GM19324 (cell line): ENCODE data around the gene ABCA1.

ENCODE experiments used
- ATAC-seq: cut with Tn5 transposase; IDR thresholded peaks from one replicate; pipeline ENCODE4 v1.9.1; 2021; ENCODE audit warnings: mild to moderate bottlenecking, moderate library complexity; ENCODE audit not compliant: unreplicated experiment, low FRiP score

The ABCA1 gene

DNA sequence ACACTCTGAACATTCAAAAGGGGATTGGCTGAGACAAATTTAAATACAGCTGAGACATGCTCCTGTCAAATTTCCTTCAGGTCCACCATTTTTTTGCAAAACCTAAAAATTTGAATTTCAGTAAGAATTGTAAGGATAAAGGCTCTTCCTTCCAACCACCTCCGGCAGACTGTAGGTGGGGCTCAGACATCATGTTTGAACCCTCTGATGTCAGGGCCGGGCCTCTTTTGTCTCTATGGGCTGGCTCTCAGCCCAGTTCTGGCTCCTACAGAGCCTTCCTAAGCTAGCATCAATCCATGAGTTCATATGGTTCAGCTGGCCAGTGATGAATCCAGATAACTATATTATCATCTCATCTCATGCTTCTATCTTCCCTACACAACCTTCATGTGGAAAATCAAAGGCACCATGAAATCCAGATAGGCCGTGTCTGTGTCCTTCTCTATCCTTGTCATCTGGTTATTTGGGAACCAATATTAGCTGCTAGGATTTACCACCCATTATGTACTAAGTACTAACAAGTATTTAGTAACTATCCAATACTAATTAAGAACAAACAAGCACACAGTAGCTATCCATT lies 119.8 kb downstream of the ABCA1 start:
- ATAC-seq = no peak

DNA sequence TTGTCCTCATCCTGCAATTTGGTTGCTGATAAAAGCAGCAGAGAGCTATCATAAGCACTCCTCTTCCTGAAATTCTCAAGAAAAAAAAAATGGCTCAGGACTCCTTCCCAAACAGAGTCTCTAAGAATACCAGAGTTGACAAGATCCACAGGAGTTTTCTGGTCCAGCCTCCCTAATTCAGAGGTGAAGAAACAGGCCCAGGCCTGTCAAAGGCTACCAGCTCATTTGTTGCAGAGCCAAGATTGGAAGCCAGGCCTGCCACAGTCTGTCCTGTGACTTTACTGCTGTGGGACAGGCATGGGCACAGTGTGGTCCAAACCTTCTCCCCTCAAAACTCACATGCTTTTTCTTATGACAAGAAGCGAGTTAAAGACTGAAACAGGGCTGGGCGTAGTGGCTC lies 122.5 kb downstream of the ABCA1 start:
- no peak for ATAC-seq

DNA sequence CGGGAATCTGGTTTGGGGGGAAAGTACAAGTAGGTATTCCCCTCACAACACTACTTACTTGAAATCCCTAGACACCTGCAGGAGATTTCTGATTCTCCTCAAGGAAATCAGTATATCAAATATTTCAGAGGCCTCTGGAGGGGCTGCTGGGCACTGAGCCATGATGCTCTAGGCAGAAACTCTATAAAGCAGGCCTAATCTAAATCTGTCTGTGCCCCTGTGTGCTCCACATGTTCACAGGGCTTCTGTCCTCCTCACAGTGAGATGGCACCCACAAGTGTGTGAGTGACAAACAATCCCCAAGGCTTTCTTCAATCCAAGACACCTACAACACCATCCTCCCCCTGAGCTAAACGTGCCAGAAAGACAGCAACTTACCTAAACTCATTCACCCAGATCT lies 125.0 kb downstream of the ABCA1 start:
- ATAC-seq = no peak

DNA sequence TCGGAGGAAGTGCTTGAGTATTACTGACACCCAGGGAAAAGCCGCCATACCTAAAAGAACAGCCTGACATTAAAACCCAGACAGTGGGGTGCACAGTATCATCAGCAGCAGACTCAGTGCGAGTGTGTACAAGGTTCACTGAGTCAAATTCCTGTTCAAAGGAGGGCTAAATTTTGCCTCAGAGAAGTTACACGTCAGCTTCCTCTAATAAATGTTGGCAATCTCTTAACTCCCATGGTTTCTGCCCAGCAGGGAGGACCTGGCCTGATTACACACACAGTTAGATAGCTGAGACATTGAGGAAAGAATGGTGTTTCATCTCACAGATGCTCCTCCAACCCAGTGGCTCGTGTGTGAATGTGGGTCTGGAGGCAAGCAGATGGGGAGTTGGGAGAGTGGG lies 125.8 kb downstream of the ABCA1 start:
- no peak for ATAC-seq

DNA sequence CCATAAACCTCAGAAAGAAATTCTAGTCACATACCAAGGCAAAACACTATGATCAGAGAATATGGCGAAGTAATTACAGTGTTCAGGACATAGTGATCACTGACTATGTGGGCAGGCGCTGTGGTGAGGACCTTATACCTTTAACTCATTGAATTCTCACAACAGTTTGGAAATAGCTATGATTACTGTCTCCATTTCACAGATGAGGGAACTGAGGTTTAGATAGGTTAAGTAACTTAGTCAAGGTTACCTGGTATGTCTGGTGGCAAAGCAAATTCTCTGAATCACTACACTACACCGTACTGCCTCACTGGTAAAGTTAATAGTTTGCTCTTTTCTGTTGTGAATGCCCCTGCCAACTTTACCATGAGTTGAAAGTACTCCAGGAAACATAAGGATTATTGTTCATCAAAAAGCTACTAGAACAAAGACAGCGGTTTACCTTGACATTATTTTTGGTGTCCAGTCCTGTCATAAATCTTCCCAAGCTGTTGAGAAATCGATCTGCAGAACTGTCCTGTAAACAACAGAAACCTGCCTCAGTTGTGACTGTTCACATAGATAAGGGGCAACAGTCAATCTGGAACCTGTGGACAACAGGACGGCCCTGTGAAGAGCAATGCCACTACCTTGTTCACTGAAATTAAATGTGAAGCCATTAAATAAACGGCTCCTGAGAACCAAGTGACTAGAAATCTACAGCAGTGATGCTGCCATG lies 127.7 kb downstream of the ABCA1 start:
- no peak for ATAC-seq

DNA sequence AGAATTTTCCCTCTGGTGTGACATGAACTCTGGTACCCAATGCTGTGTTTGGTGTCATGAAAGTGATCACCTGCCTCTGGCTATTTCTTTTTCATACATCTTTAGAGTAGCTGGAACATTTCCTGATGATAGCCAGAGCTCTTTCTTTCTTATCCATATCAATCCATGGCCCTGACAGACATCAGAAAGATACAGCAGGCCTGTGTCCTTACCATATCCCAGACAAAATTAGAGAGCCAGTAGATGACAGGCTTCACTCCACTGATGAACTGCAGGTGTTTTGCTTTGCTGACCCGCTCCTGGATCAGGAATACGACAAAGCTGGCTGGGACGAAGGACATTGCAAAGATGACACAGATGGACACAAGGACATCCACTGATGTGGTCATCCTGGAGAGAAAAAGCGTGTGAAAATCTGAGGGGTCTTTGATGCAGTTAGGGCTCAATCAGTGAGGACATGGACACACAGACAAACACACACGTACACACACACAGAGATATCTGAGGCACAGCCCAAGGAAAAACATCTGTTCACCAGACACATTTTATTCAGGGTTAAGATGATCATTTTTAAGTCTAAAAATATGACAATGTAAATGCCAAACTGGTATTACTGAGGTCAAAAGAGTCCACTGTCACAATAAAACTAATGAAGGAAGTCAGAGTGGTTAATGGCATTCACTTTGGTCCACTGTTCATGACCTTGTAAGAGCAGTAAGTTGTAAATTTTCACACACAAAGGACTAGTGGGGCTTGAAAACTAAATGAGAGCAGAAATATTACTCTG lies 129.6 kb downstream of the ABCA1 start:
- no peak for ATAC-seq

DNA sequence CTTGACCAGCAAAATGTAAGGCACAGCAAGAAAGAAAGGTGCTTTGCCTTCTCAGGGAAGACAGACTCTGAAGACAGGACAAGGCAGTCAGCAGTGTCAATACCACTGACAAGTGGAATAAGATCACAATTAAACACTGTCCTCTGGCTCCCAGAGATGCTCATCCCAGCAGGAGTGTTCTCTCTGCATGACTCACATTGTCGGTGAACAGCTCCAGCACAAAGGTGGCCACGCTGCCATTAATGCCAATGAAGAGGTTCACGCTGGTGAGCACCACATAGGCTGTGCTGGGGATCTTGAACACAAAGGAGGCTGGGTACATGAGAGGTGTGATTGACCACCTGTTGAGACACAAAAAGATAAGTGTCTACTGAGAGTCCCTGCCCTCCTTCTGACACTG lies 132.1 kb downstream of the ABCA1 start:
- ATAC-seq = no peak

DNA sequence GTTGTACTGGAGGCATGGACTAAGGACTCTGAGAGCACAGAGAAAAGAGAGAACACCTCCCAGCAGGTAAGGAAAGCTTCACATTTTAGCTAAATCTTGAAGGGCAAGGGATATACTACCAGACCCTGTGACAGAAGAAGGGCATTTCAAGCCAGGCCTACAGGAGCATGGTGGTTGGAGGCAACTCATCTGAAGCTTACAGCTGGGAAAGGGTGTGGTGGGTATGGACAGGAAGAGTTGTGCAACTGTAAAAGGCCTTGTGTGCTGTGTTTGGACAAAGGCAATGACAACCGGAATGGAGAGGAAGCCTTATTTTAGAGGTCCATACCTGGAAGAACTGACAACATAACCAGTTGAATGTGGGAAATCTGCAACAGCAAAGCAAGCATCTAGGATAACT lies 132.9 kb downstream of the ABCA1 start:
- ATAC-seq = no peak

DNA sequence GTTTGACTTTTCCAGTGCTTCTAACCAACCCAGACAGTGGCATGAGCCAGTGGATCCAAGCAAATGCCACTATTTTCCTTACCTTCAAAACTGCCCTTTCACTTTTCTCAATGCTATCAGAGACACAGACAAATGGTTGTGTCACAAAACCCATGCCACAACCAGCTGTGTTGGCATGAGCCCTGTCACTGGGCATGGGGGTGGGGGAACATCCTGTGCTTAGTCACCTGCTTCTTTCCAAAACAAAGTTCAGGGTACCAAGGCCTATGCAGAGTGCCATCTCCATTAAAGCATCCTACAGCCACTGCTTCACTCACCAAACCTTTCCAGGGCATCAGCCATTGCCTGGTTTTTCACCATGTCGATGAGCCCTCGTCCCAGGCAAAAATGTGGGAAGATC lies 133.9 kb downstream of the ABCA1 start:
- no peak for ATAC-seq

DNA sequence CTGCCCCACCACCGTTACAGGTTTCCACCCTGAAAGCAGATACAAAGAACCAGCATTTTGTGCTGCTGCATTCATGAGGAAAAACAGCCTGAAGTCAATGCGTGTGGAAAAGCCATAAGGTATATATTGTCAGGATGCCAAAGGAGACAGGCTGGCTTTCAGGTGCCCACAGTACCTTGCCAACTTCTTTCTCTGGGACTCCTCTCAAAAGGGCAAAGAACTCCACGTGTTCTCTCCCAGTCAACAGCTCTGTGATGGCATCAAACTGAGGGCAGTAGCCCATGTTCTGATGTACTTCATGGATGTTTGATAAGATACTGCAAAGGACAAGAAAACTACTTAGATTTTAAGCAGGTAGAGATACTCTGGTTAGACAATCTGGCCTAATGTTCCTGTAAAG lies 139.7 kb downstream of the ABCA1 start:
- ATAC-seq = no peak

DNA sequence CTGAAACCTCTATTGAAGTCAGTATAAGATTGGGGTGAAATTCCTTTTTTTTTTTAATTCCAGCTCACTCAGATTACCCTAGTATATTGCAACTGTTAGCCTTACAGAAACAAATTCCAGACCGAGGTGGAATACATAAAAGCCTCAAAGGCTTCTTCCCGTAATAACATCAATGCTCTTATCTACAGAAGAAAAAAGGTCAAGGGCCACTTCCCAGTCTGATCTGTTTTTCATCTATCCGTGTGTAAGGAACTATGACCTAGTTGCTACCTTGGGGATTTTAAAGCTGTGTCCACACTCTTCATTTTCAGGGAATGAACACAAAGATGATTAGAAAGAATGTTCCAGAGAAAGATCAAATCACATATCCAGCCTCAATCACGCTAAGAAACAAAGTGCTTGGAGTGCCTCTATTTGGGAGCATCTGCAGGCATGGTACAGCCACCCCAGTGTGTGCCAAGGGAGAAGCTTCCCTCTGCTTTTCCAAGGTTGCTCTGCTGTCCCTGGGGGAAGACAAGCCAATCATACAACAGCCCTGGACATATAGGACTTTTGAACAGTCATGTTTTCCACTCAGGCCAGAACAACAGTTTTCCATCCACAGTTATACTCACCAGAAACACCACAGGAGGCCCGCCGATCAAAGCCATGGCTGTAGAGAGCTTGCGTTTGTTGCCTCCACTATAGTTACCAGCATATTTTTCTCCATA lies 140.5 kb downstream of the ABCA1 start:
- ATAC-seq = no peak

DNA sequence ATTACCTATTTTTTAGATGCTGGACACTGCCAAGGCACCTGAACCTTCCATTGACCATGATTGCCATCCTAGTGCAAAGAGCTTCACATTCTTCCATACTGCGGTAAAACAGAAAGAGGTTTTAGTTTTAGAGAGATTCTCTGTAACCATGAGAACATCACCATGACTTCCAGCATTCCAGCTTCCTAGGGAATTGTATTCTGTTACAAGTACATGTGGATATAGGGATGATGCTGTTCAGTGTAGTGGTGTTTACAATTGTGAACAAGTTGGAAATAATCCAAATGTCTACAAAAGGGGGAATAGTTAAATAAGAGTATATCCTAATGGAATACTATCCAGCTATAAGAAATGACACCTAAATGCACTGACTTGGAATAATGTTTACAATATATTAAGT lies 141.7 kb downstream of the ABCA1 start:
- ATAC-seq = no peak

DNA sequence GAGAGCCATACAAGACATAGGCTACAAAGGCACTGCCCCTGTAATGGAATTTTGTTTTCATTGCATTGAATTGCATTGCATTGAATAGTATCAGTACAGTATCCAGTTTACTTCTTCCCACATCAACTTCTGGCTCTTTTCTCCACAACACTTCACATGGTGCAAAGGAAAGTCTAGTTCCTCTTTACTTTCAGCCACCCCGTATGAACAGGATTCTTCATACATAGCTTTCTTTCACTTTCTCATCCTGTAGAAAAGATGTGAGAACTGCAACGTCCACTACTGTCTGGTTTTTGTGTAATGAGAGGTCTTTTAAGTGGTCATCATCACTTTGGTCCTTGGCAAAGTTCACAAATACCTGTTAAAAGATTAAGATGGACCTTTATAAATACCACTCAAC lies 143.9 kb downstream of the ABCA1 start:
- ATAC-seq = peak; percentile 87

DNA sequence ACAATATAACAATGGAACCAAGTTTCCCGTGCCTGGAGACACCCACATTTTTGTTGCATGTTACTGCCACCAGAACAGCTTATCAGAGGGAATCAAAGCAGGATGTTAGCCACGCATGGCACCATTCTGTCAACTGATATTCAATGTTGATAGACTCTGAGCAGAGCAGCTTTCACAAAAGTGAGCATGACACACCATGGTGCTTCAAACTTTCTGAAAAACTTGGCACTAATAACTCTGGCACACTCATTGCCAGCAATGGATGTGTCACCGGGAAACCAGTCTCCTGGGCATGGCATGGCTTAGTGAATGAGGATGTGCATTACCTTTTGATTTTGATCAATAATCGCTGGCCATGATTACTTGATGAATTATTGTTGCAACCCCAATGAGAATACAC lies 144.4 kb downstream of the ABCA1 start:
- ATAC-seq = peak; percentile 11

DNA sequence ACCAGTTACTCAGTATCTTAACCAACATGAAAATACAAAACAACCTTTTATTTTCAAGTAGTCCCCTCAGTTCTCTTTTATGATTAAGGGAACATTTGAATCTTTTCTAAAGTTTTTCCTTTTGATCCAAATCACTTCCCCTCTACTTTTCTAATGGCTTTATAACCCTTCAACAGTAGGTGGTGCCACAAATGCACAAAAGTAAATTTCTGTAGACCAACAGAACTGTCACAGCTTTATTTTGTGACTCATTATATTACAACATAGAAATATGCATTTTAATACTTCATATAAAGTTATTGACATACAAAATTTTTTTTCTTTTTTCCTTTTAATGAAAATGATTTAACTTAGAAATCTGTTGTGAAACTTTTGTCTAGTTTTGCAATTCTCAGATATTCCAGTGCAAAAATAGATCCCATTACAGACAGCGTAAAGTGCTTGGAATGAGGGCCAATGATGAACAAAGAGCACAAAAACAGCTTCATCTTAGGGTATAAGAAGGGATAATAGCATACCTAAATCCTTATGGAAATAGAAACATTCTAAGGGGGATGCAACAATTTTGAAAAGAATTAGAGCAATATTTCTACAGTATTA lies 147.1 kb downstream of the ABCA1 start:
- ATAC-seq = no peak

DNA sequence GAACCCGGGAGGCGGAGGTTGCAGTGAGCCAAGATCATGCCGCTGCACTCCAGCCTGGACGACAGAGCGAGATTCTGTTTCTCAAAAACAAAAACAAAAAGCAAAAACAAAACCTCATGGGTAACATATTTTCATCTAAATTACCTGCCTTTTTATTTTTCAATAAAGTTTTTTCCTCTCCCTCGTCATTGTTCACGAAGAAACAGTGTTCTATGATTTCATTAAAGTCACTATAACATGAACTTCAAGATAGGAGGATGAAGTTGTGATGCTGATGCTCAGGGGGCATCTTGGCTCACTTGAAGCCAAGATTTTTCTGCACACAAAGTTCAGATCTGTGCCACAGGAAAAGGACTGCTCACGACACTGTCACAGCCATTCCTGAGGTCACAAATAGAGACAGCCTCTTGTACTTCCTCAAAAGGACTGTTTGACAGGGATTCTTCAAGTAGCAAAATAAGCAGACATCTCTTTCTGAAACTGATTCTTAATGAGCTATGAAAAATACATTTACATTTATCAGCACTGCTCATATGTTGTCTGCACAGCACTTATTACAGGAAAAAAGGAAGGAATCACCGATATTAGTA lies 147.9 kb downstream of the ABCA1 start:
- ATAC-seq = no peak

DNA sequence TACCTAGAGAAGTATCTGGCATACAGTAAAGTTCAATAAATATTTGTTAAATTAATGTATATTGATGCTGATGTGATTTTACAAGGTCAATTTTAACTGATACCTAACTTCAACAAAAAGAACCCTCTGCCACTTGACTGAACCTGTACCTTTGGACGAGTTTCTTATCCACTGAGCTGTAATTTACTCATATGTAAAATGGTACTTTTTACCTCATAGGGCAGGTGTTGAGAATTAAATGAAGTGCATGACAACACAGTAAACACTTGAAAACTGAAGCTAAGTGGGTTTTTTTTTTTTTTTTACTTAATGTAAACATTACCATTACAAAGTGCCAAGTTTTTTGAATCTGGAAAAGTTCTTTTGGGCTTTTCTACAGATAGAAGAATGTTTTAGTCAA lies 148.6 kb downstream of the ABCA1 start:
- ATAC-seq = no peak

DNA sequence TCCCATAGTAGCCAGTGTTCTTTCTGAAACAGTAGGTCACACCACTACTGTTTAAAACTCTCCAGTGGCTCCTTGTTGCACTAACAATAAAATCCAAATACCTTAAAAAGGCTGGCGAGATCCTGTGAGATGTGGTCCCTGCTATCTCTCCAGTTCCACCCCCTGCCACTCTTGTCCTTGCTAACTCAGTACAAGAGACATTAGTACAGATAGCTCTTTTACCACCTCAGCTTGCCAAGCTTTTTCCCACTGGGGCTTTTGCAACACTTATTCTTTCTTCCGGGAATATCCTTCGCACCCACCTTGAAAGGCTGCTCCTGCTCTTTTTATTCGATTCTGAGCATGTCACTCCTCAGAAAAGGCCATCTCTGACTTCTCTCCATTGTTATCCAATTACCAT lies 149.2 kb downstream of the ABCA1 start:
- no peak for ATAC-seq

DNA sequence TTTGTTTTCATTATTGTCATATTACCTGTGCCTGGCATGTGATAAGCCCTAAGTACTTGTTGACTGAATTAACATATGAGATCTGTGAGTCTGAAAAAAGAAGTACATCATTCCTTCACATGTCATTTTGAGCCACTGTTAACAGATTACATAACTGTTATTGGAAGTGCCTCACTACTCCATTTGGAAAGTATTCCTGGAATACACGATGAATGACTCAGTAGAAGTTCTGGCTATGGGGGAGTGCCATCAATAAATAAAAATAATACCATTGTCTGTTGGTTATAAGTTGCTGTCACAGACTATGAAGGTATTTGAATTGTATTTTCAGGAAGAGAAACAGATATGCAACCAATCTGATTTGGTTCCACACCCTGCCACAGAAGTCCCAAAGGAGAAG lies 151.2 kb downstream of the ABCA1 start:
- ATAC-seq = no peak

DNA sequence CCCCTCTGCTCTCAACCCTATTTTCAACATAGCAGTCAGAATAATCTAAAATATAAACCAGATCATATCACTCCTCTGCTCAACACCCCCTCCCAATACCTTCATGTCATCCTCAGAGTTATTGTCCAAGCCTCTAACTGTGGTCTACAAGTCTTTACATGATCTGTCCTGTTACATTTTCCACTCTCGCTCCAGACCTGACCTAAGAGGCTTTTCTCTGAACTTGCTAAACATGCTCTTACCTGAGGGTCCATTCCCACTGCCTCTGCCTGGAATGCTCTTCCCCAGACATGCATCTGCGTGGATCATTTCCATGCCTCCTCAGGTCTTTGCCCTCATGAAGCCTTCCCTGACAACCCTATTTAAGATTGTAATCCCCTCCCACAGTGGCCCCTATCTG lies 152.0 kb downstream of the ABCA1 start:
- no peak for ATAC-seq

DNA sequence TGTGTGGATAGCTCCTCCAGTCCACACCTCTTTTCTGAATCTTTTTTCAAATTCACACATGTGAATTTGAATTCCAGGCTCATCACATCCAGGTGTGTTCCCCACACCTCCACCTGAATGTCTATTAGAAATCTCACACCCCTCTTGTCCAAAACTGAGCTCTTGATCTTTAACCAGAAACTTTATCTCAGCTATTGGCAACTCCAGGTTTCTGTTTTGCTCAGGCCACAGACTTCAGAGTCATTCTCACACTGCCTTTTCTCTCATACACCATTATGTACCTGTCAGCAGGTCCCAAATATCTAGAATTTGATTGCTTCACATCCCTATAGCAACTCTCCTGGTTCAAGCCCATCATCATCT lies 152.4 kb downstream of the ABCA1 start:
- ATAC-seq = peak; percentile 64
